GM12878 (cell line): ENCODE measurements around the gene EML1. TPM values are rescaled to one million over a fixed set of nuclear protein-coding genes. Genes with fewer than 3 reads are reported as not detected.

Experiments used
- BHLHE40 ChIP-seq, 2 experiments: fragments of 450-650 bp in 1 of 2; IDR thresholded peaks; 2 replicates each; pipeline ENCODE4 v1.6.1; 2011 to 2017; ENCODE audit warnings: low read depth in 2 of 2, borderline replicate concordance in 1 of 2, improper control_type of control experiment in 1 of 2, low read length in 1 of 2, mild to moderate bottlenecking in 1 of 2
- IKZF2 ChIP-seq, 2 experiments: fragments of 450-650 bp; IDR thresholded peaks; 2 replicates each; pipeline ENCODE4 v1.6.1; 2017; ENCODE audit warnings: mild to moderate bottlenecking in 2 of 2, moderate library complexity in 2 of 2
- IRF3 ChIP-seq: fragments of 450-650 bp; IDR thresholded peaks from 2 replicates; pipeline ENCODE4 v1.6.1; 2014; ENCODE audit warnings: mild to moderate bottlenecking
- JUNB ChIP-seq: IDR thresholded peaks from 2 replicates; pipeline ENCODE4 v1.6.1; 2016; ENCODE audit warnings: antibody characterized with exemption, mild to moderate bottlenecking
- LARP7 ChIP-seq: fragments of 450-650 bp; IDR thresholded peaks from 2 replicates; pipeline ENCODE4 v1.6.1; 2017; ENCODE audit warnings: mild to moderate bottlenecking
- NFIC ChIP-seq: IDR thresholded peaks from 2 replicates; pipeline ENCODE4 v1.6.1; 2012; ENCODE audit warnings: low read depth, mild to moderate bottlenecking, inconsistent platforms, low read length, moderate library complexity
- POU2F2 ChIP-seq: IDR thresholded peaks from 3 replicates; pipeline ENCODE4 v1.6.1; 2011; ENCODE audit warnings: low read depth, mild to moderate bottlenecking, low read length, borderline replicate concordance
- SIX5 ChIP-seq: IDR thresholded peaks from 2 replicates; pipeline ENCODE4 v1.6.1; 2011; ENCODE audit warnings: mild to moderate bottlenecking, low read depth, low read length, moderate library complexity; ENCODE audit not compliant: severe bottlenecking
- SREBF2 ChIP-seq: IDR thresholded peaks from 2 replicates; pipeline ENCODE4 v1.6.1; 2012; ENCODE audit warnings: mild to moderate bottlenecking, low read length
- polyA plus RNA-seq, 11 experiments: library from polyadenylated mRNA; depleted of rRNA in 4 of 11; unstranded in 6 of 11; stranded (reverse) in 5 of 11; fragments of >200 nt; fragmentation: Nextera tagmentation in 4 of 11; fragmentation: Illumina TruSeq in 1 of 11; extraction: Ambion mirVana in 4 of 11; extraction: Trizol in 1 of 11; gene quantifications; 1 replicate in 1 of 11; 2 replicates in 10 of 11; pipeline versions ENCODE4 v1.2.1 to v1.2.3, GENCODE V29; 2011 to 2016; ENCODE audit warnings: inconsistent platforms in 2 of 11, missing spikeins in 2 of 11, low read depth in 1 of 11
- total RNA-seq, 4 experiments: library from RNA; depleted of rRNA in 3 of 4; stranded (reverse); fragments of >200 nt in 3 of 4; fragmentation: Illumina TruSeq in 1 of 4; extraction: Trizol in 1 of 4; gene quantifications; 2 replicates each; pipeline versions ENCODE4 v1.2.1 to v1.2.3, GENCODE V29; 2013 to 2021
- TF ChIP-seq, protein P1 (sequence below): IDR thresholded peaks from 2 replicates; pipeline ENCODE4 v1.6.1; 2011; ENCODE audit warnings: mild to moderate bottlenecking, low read depth, low read length, moderate library complexity; ENCODE audit not compliant: insufficient replicate concordance
- TF ChIP-seq, protein P2 (sequence below): fragments of 450-650 bp; conservative IDR thresholded peaks from 2 replicates; pipeline ENCODE4 v1.6.1; 2017; ENCODE audit warnings: mild to moderate bottlenecking, moderate library complexity
- TF ChIP-seq, protein P3 (sequence below), 3 experiments: IDR thresholded peaks in 2 of 3; conservative IDR thresholded peaks in 1 of 3; 2 replicates each; pipeline ENCODE4 v1.5.1; 2011; ENCODE audit warnings: low read depth in 3 of 3, low read length in 3 of 3, mild to moderate bottlenecking in 3 of 3, control low read depth in 2 of 3, moderate library complexity in 2 of 3, inconsistent platforms in 1 of 3, mixed read lengths in 1 of 3; ENCODE audit not compliant: control insufficient read depth in 2 of 3, insufficient read depth in 1 of 3; ENCODE audit errors: extremely low read depth in 1 of 3
- TF ChIP-seq, protein P4 (sequence below): fragments of 450-650 bp; IDR thresholded peaks from 2 replicates; pipeline ENCODE4 v1.6.1; 2017; ENCODE audit warnings: mild to moderate bottlenecking, low read depth, inconsistent platforms; ENCODE audit not compliant: poor library complexity, severe bottlenecking

The EML1 gene
- total and polyA plus RNA-seq, 10 of the 15 experiments (the other 5 are each of a cell fraction or from before 2014, with no cell fraction given): 0.05 to 3.4 (median 0.11) TPM; not detected in 3

DNA sequence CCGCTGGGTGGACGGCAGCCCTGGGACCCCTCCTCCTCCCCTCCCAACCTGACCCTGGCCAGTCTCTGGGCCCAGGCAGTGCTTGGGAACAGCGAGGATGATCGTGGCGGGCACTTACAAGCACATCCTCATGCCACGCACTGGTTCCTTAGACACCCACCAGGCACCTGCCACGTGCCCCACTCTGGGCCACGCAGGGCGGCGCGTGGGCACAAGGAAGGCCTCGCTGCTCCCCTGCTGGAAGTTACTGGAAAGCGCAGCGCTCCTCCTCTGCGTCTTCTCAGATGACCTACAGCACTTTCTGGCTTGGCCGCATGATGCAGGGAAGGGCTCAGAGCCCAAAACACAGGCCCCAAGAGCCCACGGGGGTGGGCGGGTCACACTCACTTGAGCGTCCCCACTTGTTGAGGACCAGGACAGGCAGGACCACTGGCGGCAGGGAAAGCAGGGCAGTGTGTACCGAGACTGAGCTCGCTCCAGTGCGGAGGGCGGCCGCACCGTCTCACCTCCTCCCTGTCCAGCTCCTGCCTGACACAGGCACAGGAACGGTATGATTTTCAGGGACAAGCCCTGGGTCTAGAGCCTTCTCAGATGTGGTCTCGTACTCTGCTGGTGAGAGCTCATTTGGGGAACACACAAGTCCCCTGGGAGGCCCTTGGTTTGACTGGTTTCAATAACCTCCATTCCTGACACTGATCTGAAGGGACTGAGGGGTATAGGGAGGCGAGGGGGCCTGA lies 143.7 kb downstream of the EML1 start (continued):
- TF ChIP-seq IKZF2 (IDR thresholded peaks at IDR 0.05): peak; percentile 73 to 86; a peak in 3 of 4 replicates
- TF ChIP-seq, protein P1, sequence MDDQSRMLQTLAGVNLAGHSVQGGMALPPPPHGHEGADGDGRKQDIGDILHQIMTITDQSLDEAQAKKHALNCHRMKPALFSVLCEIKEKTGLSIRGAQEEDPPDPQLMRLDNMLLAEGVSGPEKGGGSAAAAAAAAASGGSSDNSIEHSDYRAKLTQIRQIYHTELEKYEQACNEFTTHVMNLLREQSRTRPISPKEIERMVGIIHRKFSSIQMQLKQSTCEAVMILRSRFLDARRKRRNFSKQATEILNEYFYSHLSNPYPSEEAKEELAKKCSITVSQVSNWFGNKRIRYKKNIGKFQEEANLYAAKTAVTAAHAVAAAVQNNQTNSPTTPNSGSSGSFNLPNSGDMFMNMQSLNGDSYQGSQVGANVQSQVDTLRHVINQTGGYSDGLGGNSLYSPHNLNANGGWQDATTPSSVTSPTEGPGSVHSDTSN: no peak
- TF ChIP-seq SREBF2: no peak
- TF ChIP-seq IRF3: no peak
- no peak for TF ChIP-seq LARP7
- TF ChIP-seq, protein P2, sequence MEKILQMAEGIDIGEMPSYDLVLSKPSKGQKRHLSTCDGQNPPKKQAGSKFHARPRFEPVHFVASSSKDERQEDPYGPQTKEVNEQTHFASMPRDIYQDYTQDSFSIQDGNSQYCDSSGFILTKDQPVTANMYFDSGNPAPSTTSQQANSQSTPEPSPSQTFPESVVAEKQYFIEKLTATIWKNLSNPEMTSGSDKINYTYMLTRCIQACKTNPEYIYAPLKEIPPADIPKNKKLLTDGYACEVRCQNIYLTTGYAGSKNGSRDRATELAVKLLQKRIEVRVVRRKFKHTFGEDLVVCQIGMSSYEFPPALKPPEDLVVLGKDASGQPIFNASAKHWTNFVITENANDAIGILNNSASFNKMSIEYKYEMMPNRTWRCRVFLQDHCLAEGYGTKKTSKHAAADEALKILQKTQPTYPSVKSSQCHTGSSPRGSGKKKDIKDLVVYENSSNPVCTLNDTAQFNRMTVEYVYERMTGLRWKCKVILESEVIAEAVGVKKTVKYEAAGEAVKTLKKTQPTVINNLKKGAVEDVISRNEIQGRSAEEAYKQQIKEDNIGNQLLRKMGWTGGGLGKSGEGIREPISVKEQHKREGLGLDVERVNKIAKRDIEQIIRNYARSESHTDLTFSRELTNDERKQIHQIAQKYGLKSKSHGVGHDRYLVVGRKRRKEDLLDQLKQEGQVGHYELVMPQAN: no peak
- TF ChIP-seq SIX5: no peak
- TF ChIP-seq NFIC: peak; percentile 44; the same call in 1 of the 2 replicates
- peak; percentile 75 for TF ChIP-seq JUNB
- TF ChIP-seq, protein P3, sequence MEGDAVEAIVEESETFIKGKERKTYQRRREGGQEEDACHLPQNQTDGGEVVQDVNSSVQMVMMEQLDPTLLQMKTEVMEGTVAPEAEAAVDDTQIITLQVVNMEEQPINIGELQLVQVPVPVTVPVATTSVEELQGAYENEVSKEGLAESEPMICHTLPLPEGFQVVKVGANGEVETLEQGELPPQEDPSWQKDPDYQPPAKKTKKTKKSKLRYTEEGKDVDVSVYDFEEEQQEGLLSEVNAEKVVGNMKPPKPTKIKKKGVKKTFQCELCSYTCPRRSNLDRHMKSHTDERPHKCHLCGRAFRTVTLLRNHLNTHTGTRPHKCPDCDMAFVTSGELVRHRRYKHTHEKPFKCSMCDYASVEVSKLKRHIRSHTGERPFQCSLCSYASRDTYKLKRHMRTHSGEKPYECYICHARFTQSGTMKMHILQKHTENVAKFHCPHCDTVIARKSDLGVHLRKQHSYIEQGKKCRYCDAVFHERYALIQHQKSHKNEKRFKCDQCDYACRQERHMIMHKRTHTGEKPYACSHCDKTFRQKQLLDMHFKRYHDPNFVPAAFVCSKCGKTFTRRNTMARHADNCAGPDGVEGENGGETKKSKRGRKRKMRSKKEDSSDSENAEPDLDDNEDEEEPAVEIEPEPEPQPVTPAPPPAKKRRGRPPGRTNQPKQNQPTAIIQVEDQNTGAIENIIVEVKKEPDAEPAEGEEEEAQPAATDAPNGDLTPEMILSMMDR (IDR thresholded peaks at IDR 0.05 in 2 of 3, conservative IDR thresholded peaks at IDR 0.05 in 1 of 3; ENCODE audit: control insufficient read depth in 2 of 3, extremely low read depth in 1 of 3, insufficient read depth in 1 of 3, low read depth in 3 of 3, low read length in 3 of 3): peak in 1 of 3 experiments; percentile 29; a peak in 1 of 6 replicates
- TF ChIP-seq BHLHE40 (IDR thresholded peaks at IDR 0.05; ENCODE audit: borderline replicate concordance in 1 of 2, low read depth in 2 of 2, low read length in 1 of 2): peak; percentile 74 to 87
- TF ChIP-seq, protein P4, sequence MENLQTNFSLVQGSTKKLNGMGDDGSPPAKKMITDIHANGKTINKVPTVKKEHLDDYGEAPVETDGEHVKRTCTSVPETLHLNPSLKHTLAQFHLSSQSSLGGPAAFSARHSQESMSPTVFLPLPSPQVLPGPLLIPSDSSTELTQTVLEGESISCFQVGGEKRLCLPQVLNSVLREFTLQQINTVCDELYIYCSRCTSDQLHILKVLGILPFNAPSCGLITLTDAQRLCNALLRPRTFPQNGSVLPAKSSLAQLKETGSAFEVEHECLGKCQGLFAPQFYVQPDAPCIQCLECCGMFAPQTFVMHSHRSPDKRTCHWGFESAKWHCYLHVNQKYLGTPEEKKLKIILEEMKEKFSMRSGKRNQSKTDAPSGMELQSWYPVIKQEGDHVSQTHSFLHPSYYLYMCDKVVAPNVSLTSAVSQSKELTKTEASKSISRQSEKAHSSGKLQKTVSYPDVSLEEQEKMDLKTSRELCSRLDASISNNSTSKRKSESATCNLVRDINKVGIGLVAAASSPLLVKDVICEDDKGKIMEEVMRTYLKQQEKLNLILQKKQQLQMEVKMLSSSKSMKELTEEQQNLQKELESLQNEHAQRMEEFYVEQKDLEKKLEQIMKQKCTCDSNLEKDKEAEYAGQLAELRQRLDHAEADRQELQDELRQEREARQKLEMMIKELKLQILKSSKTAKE: peak; percentile 79
- peak; percentile 36; the same call in 1 of the 3 replicates for TF ChIP-seq POU2F2
